Mucosa of descending colon (tissue), 3 donors: Measurements from ENCODE around the gene LRBA. TPM values are rescaled to one million over a fixed set of nuclear protein-coding genes. Genes with fewer than 3 reads are reported as not detected.

Source experiments
- ATAC-seq: fragments of 200-7000 bp; cut with Tn5 transposase; one replicate; pipeline ENCODE4 v1.9.1; 2020; ENCODE audit warnings: mild to moderate bottlenecking, moderate library complexity
- DNase-seq, 3 donors: peaks; one replicate each; pipeline ENCODE4 v3.0.0-alpha.2; 2020
- H3K36me3 ChIP-seq: fragments of 200-600 bp; one replicate; pipeline ENCODE4 v1.8.0; 2021; ENCODE audit warnings: low read depth, mild to moderate bottlenecking
- H3K4me1 ChIP-seq: fragments of 200-600 bp; one replicate; pipeline ENCODE4 v1.8.0; 2021; ENCODE audit warnings: low read depth, mild to moderate bottlenecking
- H3K4me3 ChIP-seq: fragments of 200-600 bp; one replicate; pipeline ENCODE4 v1.8.0; 2021; ENCODE audit warnings: mild to moderate bottlenecking
- H3K9me3 ChIP-seq: fragments of 200-600 bp; one replicate; pipeline ENCODE4 v1.8.0; 2021; ENCODE audit warnings: mild to moderate bottlenecking
- CTCF ChIP-seq: fragments of 200-600 bp; IDR thresholded peaks from one replicate; pipeline ENCODE4 v1.8.0; 2022; ENCODE audit warnings: antibody characterized with exemption, mild to moderate bottlenecking
- intact Hi-C, 2 donors: fragments of 100-400 bp; cut with DNase I in 1 of 2; cut with micrococcal nuclease in 1 of 2; formaldehyde crosslinking; loops; one replicate each; pipeline versions ENCODE4 v1.11.0 to v1.11.1; 2022; cut with DNase I, micrococcal nuclease
- total RNA-seq, 3 donors: library from RNA; stranded (reverse); fragmentation: NEBNext Ultra II Directional in 2 of 3; extraction: Animal tissue kit (Norgen Biotek cat#: 25700) in 2 of 3; gene quantifications; one replicate each; pipeline versions ENCODE4 v1.2.1 to v1.2.4, GENCODE V29; 2021 to 2023
- donor health status: DM: no; HTN: no; CAD: no; lungs with moderate emphysema.
- donor health status: DM: no; HTN: no; CAD: no.
- donor health status: DM: no; HTN: yes; CAD: no.

Gene LRBA
- total RNA-seq, 3 donors from 2014 or later, result 69.8 to 98.4 (median 76.2) TPM

DNA sequence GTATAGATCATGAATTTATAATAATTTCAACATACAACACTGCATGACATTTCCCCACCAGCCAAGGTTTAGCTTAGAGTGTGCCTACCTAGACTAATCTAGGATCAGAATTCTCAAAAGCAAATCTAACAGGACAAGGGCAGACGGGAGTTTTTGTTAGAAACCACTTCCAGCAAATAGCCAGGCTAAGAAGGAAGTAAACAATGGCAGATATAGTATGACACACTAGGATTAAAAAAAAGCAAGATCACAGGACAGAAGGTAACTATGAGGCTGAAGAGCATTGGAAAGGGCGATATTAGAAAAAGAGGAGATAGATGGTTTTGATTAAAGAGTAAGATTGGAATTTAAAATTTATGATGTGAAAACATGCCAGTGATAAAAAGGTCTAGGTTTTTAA lies 124.8 kb downstream of the LRBA start:
- Histone ChIP-seq H3K36me3 (no peaks in the 10 kb centered on the region), H3K4me1 (no peaks in the 10 kb centered on the region), H3K9me3 (no peaks in the 10 kb centered on the region), H3K4me3 (no peak overlapping the region)
- no peak for DNase-seq
- no peak for TF ChIP-seq CTCF
- no peak for ATAC-seq
- intact Hi-C loops, result no loop called here

DNA sequence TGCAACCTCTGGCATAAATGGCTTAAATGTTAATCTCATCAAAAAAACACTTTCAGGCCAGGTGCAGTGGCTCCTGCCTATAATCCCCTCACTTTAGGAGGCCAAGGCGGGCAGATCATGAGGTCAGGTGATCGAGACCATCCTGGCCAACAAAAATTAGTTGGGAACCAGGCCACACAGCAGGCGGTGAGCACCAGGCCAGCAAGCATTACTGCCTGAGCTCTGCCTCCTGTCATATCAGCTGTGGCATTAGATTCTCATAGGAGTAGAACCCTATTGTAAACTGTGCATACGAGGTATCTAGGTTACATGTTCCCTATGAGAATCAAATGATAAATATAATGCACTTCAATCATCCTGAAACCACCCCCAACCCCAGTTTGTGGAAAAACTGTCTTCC lies 125.8 kb downstream of the LRBA start:
- no peak for ATAC-seq
- Histone ChIP-seq H3K4me3 (no peak overlapping the region), H3K9me3 (no peaks in the 10 kb centered on the region), H3K4me1 (no peaks in the 10 kb centered on the region), H3K36me3 (no peaks in the 10 kb centered on the region)
- intact Hi-C loops, result no loop called here
- DNase-seq, result no peak
- no peak for TF ChIP-seq CTCF

GRCh38 chr4:150888625-150889024 lies 126.5 kb downstream of the LRBA start:
- ATAC-seq, result no peak

GRCh38 chr4:150888217-150888616 lies 126.9 kb downstream of the LRBA start:
- Histone ChIP-seq H3K4me1 (no peaks in the 10 kb centered on the region), H3K9me3 (no peaks in the 10 kb centered on the region), H3K4me3 (no peak overlapping the region), H3K36me3 (no peaks in the 10 kb centered on the region)
- ATAC-seq, result no peak
- intact Hi-C loops, result no loop called here
- TF ChIP-seq CTCF, result no peak
- no peak for DNase-seq

More at GRCh38 chr4:150888625-150889024, 126.5 kb downstream of the LRBA start:
- intact Hi-C loops, result no loop called here
- no peaks in the 10 kb centered on the region for H3K9me3 ChIP-seq
- no peak overlapping the region for H3K4me3 ChIP-seq
- DNase-seq, result no peak
- no peak for TF ChIP-seq CTCF
- H3K4me1 ChIP-seq, result no peaks in the 10 kb centered on the region
- H3K36me3 ChIP-seq, result no peaks in the 10 kb centered on the region

DNA sequence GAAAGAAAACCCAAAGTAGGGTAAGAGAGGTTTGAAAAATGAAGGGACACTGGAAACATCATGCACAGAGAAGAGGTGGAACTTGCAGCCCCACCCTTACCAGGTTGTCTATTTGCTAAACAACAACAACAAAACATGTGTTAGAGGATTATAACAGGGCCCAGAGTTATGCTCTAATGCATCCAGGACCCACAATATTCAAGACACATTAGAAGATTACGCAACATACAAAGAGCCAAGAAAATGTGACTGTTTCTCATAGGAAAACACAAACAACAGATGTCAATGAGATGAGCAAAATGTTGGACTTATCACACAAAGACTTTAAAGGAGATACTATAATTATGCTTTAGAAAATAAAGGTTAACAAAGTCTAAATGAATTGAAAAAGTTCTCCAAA lies 128.5 kb downstream of the LRBA start:
- H3K36me3 ChIP-seq, result no peaks in the 10 kb centered on the region
- no peak for TF ChIP-seq CTCF
- DNase-seq (no peak), ATAC-seq (no peak)
- H3K9me3 ChIP-seq, result no peaks in the 10 kb centered on the region
- H3K4me3 ChIP-seq, result no peak overlapping the region
- intact Hi-C loops, result no loop called here
- no peaks in the 10 kb centered on the region for H3K4me1 ChIP-seq

- no peak overlapping the region for H3K4me3 ChIP-seq
- no peaks in the 10 kb centered on the region for H3K9me3 ChIP-seq
- H3K36me3 ChIP-seq, result no peaks in the 10 kb centered on the region
- DNase-seq, result no peak
- no peak for ATAC-seq
- TF ChIP-seq CTCF, result no peak
- intact Hi-C loops, result no loop called here
- H3K4me1 ChIP-seq, result no peaks in the 10 kb centered on the region
Measured at GRCh38 chr4:150884625-150885024, 130.5 kb downstream of the LRBA start.
